ENCODE measurements around the gene SRMS. TPM values are rescaled to one million over a fixed set of nuclear protein-coding genes. Genes with fewer than 3 reads are reported as not detected.

SRMS gene
- polyA plus RNA-seq (0.10 to 0.32 TPM (median 0.14 TPM) in 3 replicates), polyA minus RNA-seq (0.13 to 1.3 TPM in 2 of 3 replicates, not detected in the other)
- not detected for polyA plus RNA-seq (2011; ENCODE audit: low read depth)
- 0.05 and 0.30 TPM in 2 replicates for polyA plus RNA-seq (2011; cell fraction: cytosol; rRNA removed)
- polyA plus RNA-seq (2011; cell fraction: nucleus; rRNA removed): 0.52 and 0.97 TPM in 2 replicates
- 0.28 TPM in 1 of 2 replicates, not detected in the other for polyA plus RNA-seq (2012; ENCODE audit: low replicate concordance)
- not detected for polyA minus RNA-seq (2011; cell fraction: cytosol; rRNA and poly(A)+ RNA removed)
- polyA minus RNA-seq (2011; cell fraction: nucleus; rRNA and poly(A)+ RNA removed): 0.53 and 0.54 TPM in 2 replicates

GRCh38 chr20:63547725-63548480 lies at the start of gene SRMS:
Gene SRMS, minus strand, starts transcription at chr20:63547749. Its CDS starts 286 bp downstream, at chr20:63547463.
- no peak within 1 kb of the TSS for H3K4me2 ChIP-seq (ENCODE audit: control insufficient read depth, extremely low read depth, insufficient read depth, low read depth, low read length)
- H2AFZ ChIP-seq (ENCODE audit: control insufficient read depth, low read length): no peak within 1 kb of the TSS
- no peak within 1 kb of the TSS for H3K9ac ChIP-seq (ENCODE audit: control insufficient read depth, extremely low read depth, insufficient read depth, low read length)
- H3K36me3 ChIP-seq (ENCODE audit: control insufficient read depth in 2 of 2, extremely low read depth in 1 of 2, insufficient read depth in 2 of 2, low read length in 2 of 2): no peaks in the 10 kb centered on the region
- TF ChIP-seq CTCF (optimal IDR thresholded peaks at IDR 0.05 in 1 of 3, IDR thresholded peaks at IDR 0.05 in 1 of 3, conservative IDR thresholded peaks at IDR 0.05 in 1 of 3; ENCODE audit: extremely low read depth in 1 of 3, insufficient read depth in 2 of 3, low read length in 3 of 3) (no peak), EZH2 (IDR thresholded peaks at IDR 0.05; ENCODE audit: low read length) (no peak)
- H3K79me2 ChIP-seq (ENCODE audit: control insufficient read depth, insufficient read depth, low read length): no peaks in the 10 kb centered on the region
- no peaks in the 10 kb centered on the region for H3K9me1 ChIP-seq (ENCODE audit: control insufficient read depth, extremely low read depth, insufficient read depth, low read length)
- dilution Hi-C loops (cut with MboI; ENCODE audit: extremely low pct_ligation_motif_present, low sequenced_read_pairs): no loop called here
- no peak for FAIRE-seq
- no peaks in the 10 kb centered on the region for H3K9me3 ChIP-seq (ENCODE audit: control insufficient read depth, low read depth, low read length)
- H3K27me3 ChIP-seq (ENCODE audit: control insufficient read depth, extremely low read depth, insufficient read depth, low read length): peaks cover 3% of the 10 kb centered on the region
- peak within 1 kb of the TSS in 1 of 3 experiments; percentile 3 for H3K4me3 ChIP-seq (ENCODE audit: control insufficient read depth in 2 of 3, extremely low read depth in 1 of 3, insufficient read depth in 2 of 3, low read depth in 1 of 3, low read length in 3 of 3)
- no peaks in the 10 kb centered on the region for H4K20me1 ChIP-seq (ENCODE audit: control insufficient read depth, extremely low read depth, insufficient read depth, low read length)
- H3K4me1 ChIP-seq (ENCODE audit: control insufficient read depth, extremely low read depth, insufficient read depth, low read length): peaks cover 37% of the 10 kb centered on the region
- no peak for DNase-seq (ENCODE audit: low read depth, low spot score)
- H3K27ac ChIP-seq (ENCODE audit: control insufficient read depth, insufficient read depth, low read length): no peak within 1 kb of the TSS

GRCh38 chr20:63596423-63596822 lies 48.9 kb upstream of the SRMS start:
- dilution Hi-C loops (cut with MboI; ENCODE audit: extremely low pct_ligation_motif_present, low sequenced_read_pairs): no loop called here

More at GRCh38 chr20:63596423-63596822, 48.9 kb upstream of the SRMS start:
- DNase-seq (ENCODE audit: low read depth, low spot score): no peak
- no peak for FAIRE-seq
- no peaks in the 10 kb centered on the region for H3K9me3 ChIP-seq (ENCODE audit: control insufficient read depth, low read depth, low read length)
- H3K9me1 ChIP-seq (ENCODE audit: control insufficient read depth, extremely low read depth, insufficient read depth, low read length): no peaks in the 10 kb centered on the region
- no peak overlapping the region for H2AFZ ChIP-seq (ENCODE audit: control insufficient read depth, low read length)
- no peaks in the 10 kb centered on the region for H3K79me2 ChIP-seq (ENCODE audit: control insufficient read depth, insufficient read depth, low read length)
- H3K4me2 ChIP-seq (ENCODE audit: control insufficient read depth, extremely low read depth, insufficient read depth, low read depth, low read length): no peak overlapping the region
- H4K20me1 ChIP-seq (ENCODE audit: control insufficient read depth, extremely low read depth, insufficient read depth, low read length): no peaks in the 10 kb centered on the region
- peaks cover 14 to 23% of the 10 kb centered on the region in 2 experiments for H3K36me3 ChIP-seq (ENCODE audit: control insufficient read depth in 2 of 2, extremely low read depth in 1 of 2, insufficient read depth in 2 of 2, low read length in 2 of 2)
- no peaks in the 10 kb centered on the region for H3K27me3 ChIP-seq (ENCODE audit: control insufficient read depth, extremely low read depth, insufficient read depth, low read length)
- H3K4me1 ChIP-seq (ENCODE audit: control insufficient read depth, extremely low read depth, insufficient read depth, low read length): no peaks in the 10 kb centered on the region
- H3K4me3 ChIP-seq (ENCODE audit: control insufficient read depth in 2 of 3, extremely low read depth in 1 of 3, insufficient read depth in 2 of 3, low read depth in 1 of 3, low read length in 3 of 3): no peak overlapping the region
- TF ChIP-seq CTCF (optimal IDR thresholded peaks at IDR 0.05 in 1 of 3, IDR thresholded peaks at IDR 0.05 in 1 of 3, conservative IDR thresholded peaks at IDR 0.05 in 1 of 3; ENCODE audit: extremely low read depth in 1 of 3, insufficient read depth in 2 of 3, low read length in 3 of 3) (no peak), EZH2 (IDR thresholded peaks at IDR 0.05; ENCODE audit: low read length) (no peak)
- no peak overlapping the region for H3K27ac ChIP-seq (ENCODE audit: control insufficient read depth, insufficient read depth, low read length)
- H3K9ac ChIP-seq (ENCODE audit: control insufficient read depth, extremely low read depth, insufficient read depth, low read length): no peak overlapping the region
